Measurements from ENCODE around the gene L3MBTL3.

- TF ChIP-seq CTCF (IDR thresholded peaks at IDR 0.05; ENCODE audit: poor library complexity, severe bottlenecking) (no peak), MXI1 (conservative IDR thresholded peaks at IDR 0.05; ENCODE audit: poor library complexity, severe bottlenecking) (no peak), EZH2 (IDR thresholded peaks at IDR 0.05; ENCODE audit: borderline replicate concordance, insufficient read depth, low read length, poor library complexity, severe bottlenecking) (no peak)
Observed at GRCh38 chr6:130138116-130138908, 119.9 kb downstream of the L3MBTL3 start.

Measured in neural cell (in vitro differentiated cells).